ENCODE data around the gene LEFTY1. TPM values are rescaled to one million over a fixed set of nuclear protein-coding genes. Genes with fewer than 3 reads are reported as not detected.

Gene LEFTY1
- total RNA-seq, 1 donor = not detected

GRCh38 chr1:225873281-225873850 is 15.6 kb downstream of the LEFTY1 start:
- DNase-seq (ENCODE audit: insufficient read length, low spot score, missing footprints) = no peak
- Histone ChIP-seq H3K79me2 (ENCODE audit: insufficient read depth, low read length) (peaks cover 16% of the 10 kb centered on the region), H4K20me1 (ENCODE audit: insufficient read depth, low read length) (peaks cover 17% of the 10 kb centered on the region), H3K9me3 (ENCODE audit: low read depth, low read length) (no peaks in the 10 kb centered on the region), H3K36me3 (ENCODE audit: insufficient read depth, low read length) (peaks cover 46% of the 10 kb centered on the region), H3K27me3 (ENCODE audit: insufficient read depth, low read length) (no peaks in the 10 kb centered on the region), H2AFZ (ENCODE audit: low read length) (no peak overlapping the region), H3K4me1 (ENCODE audit: insufficient read depth, low read length) (peaks cover 29% of the 10 kb centered on the region), H3K27ac (ENCODE audit: low read depth, low read length) (no peak overlapping the region), H3K4me2 (ENCODE audit: insufficient read depth, low read length) (no peak overlapping the region), H3K4me3 (ENCODE audit: insufficient read depth, low read length) (no peak overlapping the region)
- TF ChIP-seq CTCF (IDR thresholded peaks at IDR 0.05; ENCODE audit: extremely low read depth, low read depth, low read length) = no peak

GRCh38 chr1:225872075-225872430 is 16.9 kb downstream of the LEFTY1 start:
- Histone ChIP-seq H3K36me3 (ENCODE audit: insufficient read depth, low read length) (peaks cover 46% of the 10 kb centered on the region), H3K9me3 (ENCODE audit: low read depth, low read length) (no peaks in the 10 kb centered on the region), H3K4me2 (ENCODE audit: insufficient read depth, low read length) (no peak overlapping the region), H3K4me1 (ENCODE audit: insufficient read depth, low read length) (peaks cover 16% of the 10 kb centered on the region), H3K79me2 (ENCODE audit: insufficient read depth, low read length) (peaks cover 9% of the 10 kb centered on the region), H3K27me3 (ENCODE audit: insufficient read depth, low read length) (no peaks in the 10 kb centered on the region), H4K20me1 (ENCODE audit: insufficient read depth, low read length) (peaks cover 5% of the 10 kb centered on the region), H3K27ac (ENCODE audit: low read depth, low read length) (no peak overlapping the region), H3K4me3 (ENCODE audit: insufficient read depth, low read length) (no peak overlapping the region), H2AFZ (ENCODE audit: low read length) (no peak overlapping the region)
- TF ChIP-seq CTCF (IDR thresholded peaks at IDR 0.05; ENCODE audit: extremely low read depth, low read depth, low read length) = no peak
- DNase-seq (ENCODE audit: insufficient read length, low spot score, missing footprints) = peak; percentile 55

- Histone ChIP-seq H2AFZ (ENCODE audit: low read length) (no peak overlapping the region), H4K20me1 (ENCODE audit: insufficient read depth, low read length) (peaks cover 7% of the 10 kb centered on the region), H3K4me3 (ENCODE audit: insufficient read depth, low read length) (no peak overlapping the region), H3K36me3 (ENCODE audit: insufficient read depth, low read length) (peaks cover 46% of the 10 kb centered on the region), H3K27me3 (ENCODE audit: insufficient read depth, low read length) (no peaks in the 10 kb centered on the region), H3K4me1 (ENCODE audit: insufficient read depth, low read length) (peaks cover 19% of the 10 kb centered on the region), H3K9me3 (ENCODE audit: low read depth, low read length) (no peaks in the 10 kb centered on the region), H3K27ac (ENCODE audit: low read depth, low read length) (no peak overlapping the region), H3K4me2 (ENCODE audit: insufficient read depth, low read length) (no peak overlapping the region), H3K79me2 (ENCODE audit: insufficient read depth, low read length) (peaks cover 7% of the 10 kb centered on the region)
- DNase-seq (ENCODE audit: insufficient read length, low spot score, missing footprints) = peak; percentile 19
- TF ChIP-seq CTCF (IDR thresholded peaks at IDR 0.05; ENCODE audit: extremely low read depth, low read depth, low read length) = no peak
Measured at GRCh38 chr1:225871359-225872074, 17.4 kb downstream of the LEFTY1 start.

GRCh38 chr1:225870911-225871310 is 18.0 kb downstream of the LEFTY1 start:
- peaks cover 8% of the 10 kb centered on the region for H4K20me1 ChIP-seq (ENCODE audit: insufficient read depth, low read length)
- no peaks in the 10 kb centered on the region for H3K9me3 ChIP-seq (ENCODE audit: low read depth, low read length)
- H3K27ac ChIP-seq (ENCODE audit: low read depth, low read length) = no peak overlapping the region
- DNase-seq (ENCODE audit: insufficient read length, low spot score, missing footprints) = no peak
- H2AFZ ChIP-seq (ENCODE audit: low read length) = no peak overlapping the region
- peaks cover 25% of the 10 kb centered on the region for H3K4me1 ChIP-seq (ENCODE audit: insufficient read depth, low read length)
- no peak overlapping the region for H3K4me3 ChIP-seq (ENCODE audit: insufficient read depth, low read length)
- H3K27me3 ChIP-seq (ENCODE audit: insufficient read depth, low read length) = no peaks in the 10 kb centered on the region
- H3K79me2 ChIP-seq (ENCODE audit: insufficient read depth, low read length) = peaks cover 3% of the 10 kb centered on the region
- H3K4me2 ChIP-seq (ENCODE audit: insufficient read depth, low read length) = no peak overlapping the region
- TF ChIP-seq CTCF (IDR thresholded peaks at IDR 0.05; ENCODE audit: extremely low read depth, low read depth, low read length) = no peak
- peaks cover 40% of the 10 kb centered on the region for H3K36me3 ChIP-seq (ENCODE audit: insufficient read depth, low read length)

All from osteoblast (primary cell).